Coronary artery (tissue), 2 donors: ENCODE results near the gene PPP1R14B.
A peak's percentile ranks its signal among the peaks of the same experiment; 100 is the strongest.

Experiments used
- DNase-seq: peaks from one replicate; pipeline ENCODE4 v3.0.0-alpha.2; 2017; ENCODE audit warnings: low spot score
- H3K27ac ChIP-seq, 2 donors: fragments of 200-600 bp; sonication (generic); one replicate each; pipeline ENCODE4 v1.5.1; 2016 to 2019
- H3K4me3 ChIP-seq: fragments of 200-600 bp; sonication (generic); 2 replicates; pipeline ENCODE4 v1.5.1; 2016; ENCODE audit warnings: mild to moderate bottlenecking, moderate library complexity
- TF ChIP-seq, protein P1 (sequence below): fragments of 200-600 bp; sonication (generic); IDR thresholded peaks from one replicate; pipeline ENCODE4 v1.5.1; 2019; ENCODE audit warnings: antibody characterized with exemption

Gene PPP1R14B

DNA sequence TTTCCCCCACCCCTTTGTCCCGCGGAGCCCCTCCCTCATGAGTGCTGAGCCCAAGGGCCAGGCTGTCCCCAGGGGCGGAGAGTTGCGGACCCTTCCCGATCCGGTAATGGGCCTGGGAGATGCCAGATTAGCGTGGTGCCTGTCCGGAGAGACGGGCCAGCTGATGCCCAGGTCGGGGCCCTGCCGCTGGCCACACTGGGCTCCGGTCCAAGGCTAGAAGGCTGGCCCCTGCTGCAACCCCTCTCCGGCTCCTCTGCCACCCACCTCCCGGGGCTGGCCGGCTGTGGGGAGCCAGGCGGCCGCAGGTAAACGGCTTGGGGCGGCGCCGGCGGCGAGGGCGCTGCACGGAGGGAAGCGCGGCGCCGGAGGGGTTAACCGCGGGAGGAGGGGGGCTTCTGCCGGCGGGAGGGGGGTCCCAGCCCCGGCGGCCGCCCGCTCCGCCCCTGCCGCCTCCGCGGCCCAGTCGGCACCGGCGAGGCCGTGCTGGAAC, 44.6 kb upstream of the PPP1R14B start, which contains the start of gene KCNK4:
TSS of gene KCNK4 (plus strand) at position 41 of the 490 bp plus-strand sequence. CDS start 1,717 bp downstream, outside the sequence.
- Histone ChIP-seq H3K27ac (no peak within 1 kb of the TSS), H3K4me3 (peak within 1 kb of the TSS; percentile 65)
- TF ChIP-seq, protein P1, sequence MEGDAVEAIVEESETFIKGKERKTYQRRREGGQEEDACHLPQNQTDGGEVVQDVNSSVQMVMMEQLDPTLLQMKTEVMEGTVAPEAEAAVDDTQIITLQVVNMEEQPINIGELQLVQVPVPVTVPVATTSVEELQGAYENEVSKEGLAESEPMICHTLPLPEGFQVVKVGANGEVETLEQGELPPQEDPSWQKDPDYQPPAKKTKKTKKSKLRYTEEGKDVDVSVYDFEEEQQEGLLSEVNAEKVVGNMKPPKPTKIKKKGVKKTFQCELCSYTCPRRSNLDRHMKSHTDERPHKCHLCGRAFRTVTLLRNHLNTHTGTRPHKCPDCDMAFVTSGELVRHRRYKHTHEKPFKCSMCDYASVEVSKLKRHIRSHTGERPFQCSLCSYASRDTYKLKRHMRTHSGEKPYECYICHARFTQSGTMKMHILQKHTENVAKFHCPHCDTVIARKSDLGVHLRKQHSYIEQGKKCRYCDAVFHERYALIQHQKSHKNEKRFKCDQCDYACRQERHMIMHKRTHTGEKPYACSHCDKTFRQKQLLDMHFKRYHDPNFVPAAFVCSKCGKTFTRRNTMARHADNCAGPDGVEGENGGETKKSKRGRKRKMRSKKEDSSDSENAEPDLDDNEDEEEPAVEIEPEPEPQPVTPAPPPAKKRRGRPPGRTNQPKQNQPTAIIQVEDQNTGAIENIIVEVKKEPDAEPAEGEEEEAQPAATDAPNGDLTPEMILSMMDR: no peak
- DNase-seq: no peak

DNA sequence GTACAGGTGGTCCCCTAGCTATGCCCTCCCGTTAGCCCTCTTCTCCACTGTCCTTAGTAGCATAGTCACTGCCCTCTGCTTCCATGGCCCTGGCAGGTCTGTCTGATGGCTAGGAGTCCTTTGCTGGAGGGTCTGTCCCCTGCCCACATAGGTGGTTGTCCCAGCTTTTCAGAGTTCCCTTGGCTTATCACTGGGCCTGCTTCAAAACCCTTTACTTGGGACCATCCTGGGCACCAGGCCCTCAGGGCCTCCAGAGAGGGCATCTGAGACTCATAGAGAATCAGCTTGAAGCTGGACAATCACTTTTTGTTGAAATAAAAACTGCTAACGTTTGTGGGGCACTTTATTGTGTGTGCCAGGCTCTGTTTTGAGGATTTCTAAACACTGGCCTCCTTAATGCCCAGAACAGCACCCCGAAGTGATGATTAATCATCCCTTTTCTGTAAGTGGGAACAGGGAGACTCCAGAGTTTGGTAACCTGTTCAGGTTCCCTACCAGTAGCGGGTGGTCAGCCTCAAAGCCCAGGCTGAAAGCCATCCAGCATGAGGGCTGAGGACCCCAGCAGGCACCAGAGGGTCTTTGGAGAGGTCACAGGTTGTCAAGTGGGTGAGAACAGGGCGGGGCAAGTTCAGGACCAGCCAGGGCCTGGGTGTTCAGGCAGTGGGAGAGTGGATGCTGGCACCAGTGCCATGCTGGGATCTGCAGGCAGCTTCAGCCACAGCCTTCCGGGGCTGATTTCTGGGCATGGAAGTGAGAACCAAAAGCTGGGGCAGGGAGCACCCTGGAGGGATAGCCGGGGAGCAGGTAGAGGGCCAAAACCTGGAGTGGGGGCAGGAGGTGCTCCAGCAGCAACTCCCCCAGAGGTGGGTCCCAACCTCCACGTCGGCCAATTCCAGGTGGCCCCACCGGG, 43.9 kb upstream of the PPP1R14B start:
- no peak overlapping the region for H3K4me3 ChIP-seq

DNA sequence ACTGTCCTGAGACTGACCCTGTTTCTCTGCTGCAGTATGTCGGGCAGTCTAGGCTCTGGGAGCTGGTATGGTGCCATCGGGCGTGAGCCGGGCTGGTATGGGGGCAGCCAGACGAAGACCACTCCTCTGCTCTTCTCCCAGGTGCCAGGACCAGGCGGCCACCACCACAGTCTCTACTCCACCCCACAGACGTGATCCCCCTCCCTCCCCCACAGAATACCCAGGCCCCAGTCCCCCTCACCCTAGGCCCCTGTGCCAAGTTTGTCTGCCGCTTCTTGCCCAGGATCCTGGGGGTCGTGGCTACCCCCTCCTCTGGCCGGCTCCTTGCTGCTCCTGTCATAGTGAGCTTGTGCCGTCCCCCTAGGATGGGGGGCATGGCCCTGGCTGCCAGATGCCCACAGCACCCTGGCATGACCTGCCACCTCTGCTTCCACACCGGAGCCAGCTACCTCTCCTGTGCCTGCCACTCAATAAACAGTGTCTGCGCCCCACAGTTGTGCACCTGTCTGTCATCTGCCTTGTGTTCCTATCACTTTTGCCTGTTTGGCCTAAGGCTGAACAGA, 42.3 kb upstream of the PPP1R14B start:
- no peak for DNase-seq
- Histone ChIP-seq H3K27ac (no peak overlapping the region), H3K4me3 (no peak overlapping the region)
- TF ChIP-seq, protein P1: no peak

More for the DNA sequence above, 43.9 kb upstream of the PPP1R14B start:
- DNase-seq: no peak
- no peak overlapping the region for H3K27ac ChIP-seq
- TF ChIP-seq, protein P1: no peak

DNA sequence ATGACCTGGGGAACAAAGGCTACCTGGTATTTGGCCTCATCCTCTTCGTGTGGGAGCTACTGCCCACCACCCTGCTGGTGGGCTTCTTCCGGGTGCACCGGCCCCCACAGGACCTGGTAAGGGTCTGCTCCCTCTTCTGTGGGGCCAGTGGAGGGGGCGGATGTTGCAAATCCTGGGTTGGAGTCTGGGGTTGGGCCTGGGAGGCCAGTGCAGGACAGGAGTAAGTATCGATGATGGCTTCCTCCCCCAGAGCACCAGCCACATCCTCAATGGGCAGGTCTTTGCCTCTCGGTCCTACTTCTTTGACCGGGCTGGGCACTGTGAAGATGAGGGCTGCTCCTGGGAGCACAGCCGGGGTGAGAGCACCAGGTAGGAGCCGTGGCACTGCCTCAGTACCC, 41.6 kb upstream of the PPP1R14B start:
- H3K4me3 ChIP-seq: no peak overlapping the region
- H3K27ac ChIP-seq: no peak overlapping the region
- TF ChIP-seq, protein P1: no peak
- DNase-seq: no peak

DNA sequence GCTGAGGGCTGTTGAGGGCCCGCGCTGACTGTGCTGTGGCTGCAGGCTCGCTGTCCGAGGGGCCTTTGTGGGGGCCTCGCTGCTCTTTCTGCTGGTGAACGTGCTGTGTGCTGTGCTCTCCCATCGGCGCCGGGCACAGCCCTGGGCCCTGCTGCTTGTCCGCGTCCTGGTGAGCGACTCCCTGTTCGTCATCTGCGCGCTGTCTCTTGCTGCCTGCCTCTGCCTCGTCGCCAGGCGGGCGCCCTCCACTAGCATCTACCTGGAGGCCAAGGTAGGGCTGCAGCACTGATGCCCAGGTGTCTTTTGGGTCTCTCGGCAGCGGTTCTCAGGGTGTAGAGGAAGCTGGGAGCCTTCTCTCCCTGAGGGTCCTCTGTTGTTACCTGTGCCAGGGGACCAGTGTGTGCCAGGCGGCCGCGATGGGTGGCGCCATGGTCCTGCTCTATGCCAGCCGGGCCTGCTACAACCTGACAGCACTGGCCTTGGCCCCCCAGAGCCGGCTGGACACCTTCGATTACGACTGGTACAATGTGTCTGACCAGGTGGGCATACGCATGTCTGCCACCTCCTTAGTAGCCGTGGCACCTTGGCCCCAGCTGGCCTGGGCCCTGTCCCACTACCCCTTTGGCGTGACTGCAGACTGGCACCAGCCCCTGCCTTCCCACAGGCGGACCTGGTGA, 41.1 kb upstream of the PPP1R14B start:
- no peak for DNase-seq
- Histone ChIP-seq H3K27ac (no peak overlapping the region), H3K4me3 (no peak overlapping the region)
- TF ChIP-seq, protein P1: no peak

DNA sequence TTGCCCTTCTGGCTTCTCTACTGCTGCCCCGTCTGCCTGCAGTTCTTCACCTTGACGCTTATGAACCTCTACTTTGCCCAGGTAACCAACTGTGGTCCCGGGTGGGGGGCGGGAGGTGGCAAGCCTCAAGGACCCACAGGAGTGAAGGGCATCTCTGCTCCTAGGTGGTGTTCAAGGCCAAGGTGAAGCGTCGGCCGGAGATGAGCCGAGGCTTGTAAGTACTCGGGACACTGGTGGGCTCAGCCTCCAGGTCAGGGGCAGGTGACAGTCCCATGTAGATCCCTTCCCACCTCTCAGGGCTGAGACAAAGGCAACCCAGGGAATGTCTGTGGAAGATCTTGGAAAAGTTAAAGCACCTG, 40.0 kb upstream of the PPP1R14B start:
- no peak overlapping the region for H3K4me3 ChIP-seq
- no peak overlapping the region for H3K27ac ChIP-seq
- DNase-seq: no peak
- TF ChIP-seq, protein P1: no peak
